Cardiac muscle cell (in vitro differentiated cells and primary cell): ENCODE measurements around the gene HECW1. TPM values are rescaled to one million over a fixed set of nuclear protein-coding genes. Genes with fewer than 3 reads are reported as not detected.

Experiments used
- DNase-seq, 2 donors: peaks; one replicate each; pipeline versions ENCODE4 v3.0.0 to v3.0.0-alpha.2; 2010 to 2017; ENCODE audit warnings: low read depth in 1 of 2, low spot score in 1 of 2
- H3K27ac ChIP-seq: fragments of 200-600 bp; sonication (generic); 2 replicates; pipeline ENCODE4 v1.5.1; 2016
- H3K27me3 ChIP-seq: fragments of 200-600 bp; sonication (generic); 2 replicates; pipeline ENCODE4 v1.6.0; 2016; ENCODE audit warnings: control low read depth
- H3K36me3 ChIP-seq: fragments of 200-600 bp; sonication (generic); 2 replicates; pipeline ENCODE4 v1.5.1; 2016; ENCODE audit warnings: control low read depth
- H3K4me1 ChIP-seq: fragments of 200-600 bp; sonication (generic); 2 replicates; pipeline ENCODE4 v1.8.1; 2017; ENCODE audit warnings: low read depth, mild to moderate bottlenecking, mixed run types
- H3K4me3 ChIP-seq: fragments of 200-600 bp; sonication (generic); 2 replicates; pipeline ENCODE4 v1.5.1; 2016; ENCODE audit warnings: mild to moderate bottlenecking
- H3K9me3 ChIP-seq: fragments of 200-600 bp; sonication (generic); 2 replicates; pipeline ENCODE4 v1.5.1; 2017; ENCODE audit warnings: low read depth, mild to moderate bottlenecking, control low read depth
- CTCF ChIP-seq: IDR thresholded peaks from 2 replicates; pipeline ENCODE4 v1.5.1; 2012; ENCODE audit warnings: low read depth, mild to moderate bottlenecking, low read length
- polyA plus RNA-seq: library from polyadenylated mRNA; unstranded; fragments of >200 nt; fragmentation: Nextera tagmentation; extraction: Ambion mirVana; gene quantifications from 2 replicates; pipeline ENCODE4 v1.2.1, GENCODE V29; 2016
- total RNA-seq: library from RNA; depleted of rRNA; stranded (reverse); fragments of >200 nt; gene quantifications from 2 replicates; pipeline ENCODE4 v1.2.3, GENCODE V29; 2016

The HECW1 gene
- total and polyA plus RNA-seq, 2 experiments from 2014 or later = 0.06 to 0.13 TPM

- no peak for TF ChIP-seq CTCF
- H3K4me1 ChIP-seq = peaks cover 4% of the 10 kb centered on the region
- no peaks in the 10 kb centered on the region for H3K36me3 ChIP-seq
- H3K4me3 ChIP-seq = no peak overlapping the region
- H3K9me3 ChIP-seq = no peaks in the 10 kb centered on the region
- no peak overlapping the region for H3K27ac ChIP-seq
- DNase-seq = no peak
- H3K27me3 ChIP-seq = no peaks in the 10 kb centered on the region
Measured at GRCh38 chr7:43528576-43529354, 416.3 kb downstream of the HECW1 start.

- Histone ChIP-seq H3K4me3 (no peak overlapping the region), H3K4me1 (peaks cover 4% of the 10 kb centered on the region), H3K27me3 (no peaks in the 10 kb centered on the region), H3K36me3 (no peaks in the 10 kb centered on the region), H3K9me3 (no peaks in the 10 kb centered on the region), H3K27ac (no peak overlapping the region)
- DNase-seq = no peak
- TF ChIP-seq CTCF = no peak
Measured at GRCh38 chr7:43530553-43531410, 418.3 kb downstream of the HECW1 start.

GRCh38 chr7:43531700-43532099, 419.3 kb downstream of the HECW1 start:
- peak in 1 of 2 donors; percentile 36 for DNase-seq
- Histone ChIP-seq H3K4me1 (peaks cover 4% of the 10 kb centered on the region), H3K36me3 (no peaks in the 10 kb centered on the region), H3K27me3 (no peaks in the 10 kb centered on the region), H3K9me3 (no peaks in the 10 kb centered on the region), H3K27ac (no peak overlapping the region), H3K4me3 (no peak overlapping the region)
- no peak for TF ChIP-seq CTCF

- DNase-seq = peak in 1 of 2 donors; percentile 18
- Histone ChIP-seq H3K4me1 (peaks cover 18% of the 10 kb centered on the region), H3K36me3 (no peaks in the 10 kb centered on the region), H3K27ac (no peak overlapping the region), H3K9me3 (no peaks in the 10 kb centered on the region), H3K4me3 (no peak overlapping the region), H3K27me3 (no peaks in the 10 kb centered on the region)
- no peak for TF ChIP-seq CTCF
Measured at GRCh38 chr7:43533801-43534479, 421.5 kb downstream of the HECW1 start.

GRCh38 chr7:43535031-43535451, 422.6 kb downstream of the HECW1 start:
- H3K36me3 ChIP-seq = no peaks in the 10 kb centered on the region
- no peaks in the 10 kb centered on the region for H3K27me3 ChIP-seq
- no peak for TF ChIP-seq CTCF
- H3K27ac ChIP-seq = no peak overlapping the region
- no peak overlapping the region for H3K4me3 ChIP-seq
- peaks cover 18% of the 10 kb centered on the region for H3K4me1 ChIP-seq
- peak in 1 of 2 donors; percentile 59 for DNase-seq
- H3K9me3 ChIP-seq = no peaks in the 10 kb centered on the region
